HepG2 (cell line): ENCODE data around the gene RPS25. TPM values are rescaled to one million over a fixed set of nuclear protein-coding genes. Genes with fewer than 3 reads are reported as not detected.
A peak's percentile ranks its signal among the peaks of the same experiment; 100 is the strongest.

Source experiments
- DR1 ChIP-seq: sonication (generic); formaldehyde crosslinking; IDR thresholded peaks from 2 replicates; pipeline ENCODE4 v1.8.0; 2021; ENCODE audit warnings: mild to moderate bottlenecking, missing genetic modification reagents, inconsistent platforms
- DZIP1 ChIP-seq: sonication (generic); formaldehyde crosslinking; IDR thresholded peaks from 2 replicates; pipeline ENCODE4 v1.5.0; 2020; ENCODE audit warnings: mild to moderate bottlenecking, missing genetic modification reagents
- HCFC1 ChIP-seq: fragments of 150-350 bp; IDR thresholded peaks from 2 replicates; pipeline ENCODE4 v1.6.1; 2014; ENCODE audit warnings: low read depth, low read length
- HNF4G ChIP-seq, 2 experiments: sonication (generic) in 1 of 2; formaldehyde crosslinking in 1 of 2; IDR thresholded peaks; 2 replicates each; pipeline versions ENCODE4 v1.4.0 to v1.6.1; 2011 to 2020; ENCODE audit warnings: borderline replicate concordance in 2 of 2, low read depth in 2 of 2, mild to moderate bottlenecking in 2 of 2, low read length in 1 of 2, missing genetic modification reagents in 1 of 2, moderate library complexity in 1 of 2
- ISX ChIP-seq: sonication (generic); formaldehyde crosslinking; conservative IDR thresholded peaks from 2 replicates; pipeline ENCODE4 v1.5.0; 2020; ENCODE audit warnings: missing genetic modification reagents
- LCORL ChIP-seq, 2 experiments: fragments of 450-650 bp in 1 of 2; sonication (generic) in 1 of 2; formaldehyde crosslinking in 1 of 2; IDR thresholded peaks; 2 replicates each; pipeline versions ENCODE4 v1.5.0 to v1.6.1; 2017 to 2020; ENCODE audit warnings: antibody characterized with exemption in 1 of 2, missing genetic modification reagents in 1 of 2
- MNT ChIP-seq: fragments of 450-650 bp; IDR thresholded peaks from 2 replicates; pipeline ENCODE4 v1.6.1; 2016
- SOX13 ChIP-seq, 3 experiments: fragments of 450-650 bp in 1 of 3; sonication (generic) in 1 of 3; formaldehyde crosslinking in 1 of 3; IDR thresholded peaks in 2 of 3; conservative IDR thresholded peaks in 1 of 3; 2 replicates each; pipeline versions ENCODE4 v1.5.0 to v1.6.1; 2016 to 2020; ENCODE audit warnings: antibody characterized with exemption in 1 of 3, mild to moderate bottlenecking in 1 of 3, missing compliant biosample characterization in 1 of 3, missing genetic modification reagents in 1 of 3, moderate library complexity in 1 of 3
- TCF12 ChIP-seq, 2 experiments: fragments of 450-650 bp in 1 of 2; sonication (generic) in 1 of 2; formaldehyde crosslinking in 1 of 2; IDR thresholded peaks; 2 replicates each; pipeline versions ENCODE4 v1.6.1 to v1.8.0; 2017 to 2022; ENCODE audit warnings: antibody characterized with exemption in 1 of 2, mild to moderate bottlenecking in 1 of 2, missing genetic modification reagents in 1 of 2, moderate library complexity in 1 of 2
- ZFP62 ChIP-seq: sonication (generic); formaldehyde crosslinking; IDR thresholded peaks from 2 replicates; pipeline ENCODE4 v1.4.0; 2020; ENCODE audit warnings: missing genetic modification reagents
- ZNF7 ChIP-seq: IDR thresholded peaks from 2 replicates; pipeline ENCODE4 v1.6.1; 2016; ENCODE audit warnings: missing biosample characterization, missing genetic modification reagents
- polyA plus RNA-seq, 8 experiments: library from polyadenylated mRNA; depleted of rRNA in 3 of 8; stranded (reverse) in 7 of 8; unstranded in 1 of 8; fragments of >200 nt; fragmentation: Illumina TruSeq in 4 of 8; extraction: Trizol in 4 of 8; gene quantifications; 2 replicates each; pipeline versions ENCODE4 v1.2.1 to v1.2.3, GENCODE V29; 2011 to 2016; ENCODE audit warnings: low read depth in 4 of 8, missing spikeins in 1 of 8, mixed read lengths in 1 of 8; ENCODE audit not compliant: insufficient read depth in 1 of 8
- total RNA-seq, 5 experiments: library from RNA; depleted of rRNA; stranded (reverse); fragments of >200 nt; fragmentation: Illumina TruSeq; extraction: Trizol; gene quantifications; 2 replicates each; pipeline ENCODE4 v1.2.3, GENCODE V29; 2016; ENCODE audit warnings: low read depth in 1 of 5
- TF ChIP-seq, protein P1 (sequence below): sonication (generic); formaldehyde crosslinking; IDR thresholded peaks from 2 replicates; pipeline ENCODE4 v1.4.0; 2020; ENCODE audit warnings: missing genetic modification reagents
- TF ChIP-seq, protein P2 (sequence below): sonication (generic); formaldehyde crosslinking; conservative IDR thresholded peaks from 2 replicates; pipeline ENCODE4 v1.4.0; 2020; ENCODE audit warnings: missing genetic modification reagents
- TF ChIP-seq, protein P3 (sequence below): sonication (generic); formaldehyde crosslinking; IDR thresholded peaks from 2 replicates; pipeline ENCODE4 v1.5.0; 2020; ENCODE audit warnings: missing genetic modification reagents
- TF ChIP-seq, protein P4 (sequence below): sonication (generic); formaldehyde crosslinking; IDR thresholded peaks from 2 replicates; pipeline ENCODE4 v1.5.0; 2020; ENCODE audit warnings: mild to moderate bottlenecking, missing genetic modification reagents

RPS25 gene
- total and polyA plus RNA-seq, 2 of the 13 experiments (the other 11 are each of a cell fraction or from before 2014, with no cell fraction given) = 839 to 1,415 TPM

DNA sequence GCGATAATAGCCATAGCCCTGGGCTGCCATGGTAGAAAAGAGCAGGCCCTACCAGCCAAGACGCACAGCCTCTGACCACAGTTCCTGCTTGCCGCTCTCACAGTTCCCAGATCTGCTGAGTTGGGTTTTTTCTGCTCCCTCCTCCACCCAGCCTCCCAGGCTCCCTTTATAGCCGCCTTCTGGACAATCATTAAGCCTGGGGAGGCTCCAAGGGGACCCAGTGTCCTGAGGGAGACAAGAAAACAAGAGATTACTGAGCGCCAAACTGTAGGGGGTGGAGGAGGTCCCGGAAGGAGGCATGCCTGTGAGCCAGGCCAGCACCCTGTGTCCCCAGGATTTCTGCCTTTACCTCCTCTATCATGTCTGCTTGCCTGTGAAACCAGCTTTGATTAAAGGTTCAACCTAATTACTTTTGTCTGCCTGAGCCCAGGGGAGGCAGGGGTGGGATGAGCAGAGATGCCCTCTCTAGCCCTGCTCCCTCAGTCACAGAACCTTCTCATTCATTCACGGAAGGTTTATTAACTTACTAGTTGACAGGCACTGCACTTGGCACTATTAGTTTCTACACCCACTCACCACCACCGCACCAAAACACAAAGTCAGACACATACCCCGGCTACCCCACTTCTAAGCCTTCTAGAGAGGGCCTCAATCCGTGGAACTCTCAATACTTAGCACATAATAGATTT is 11.3 kb upstream of the RPS25 start (continued):
- TF ChIP-seq DZIP1 (CRISPR knock-in tag) (no peak), LCORL (IDR thresholded peaks at IDR 0.05) (no peak), LCORL (CRISPR knock-in tag; IDR thresholded peaks at IDR 0.05) (peak; percentile 59), SOX13 (IDR thresholded peaks at IDR 0.05) (0 out of 2 replicates have a peak, but pooled peaks have one; percentile 18), SOX13 (CRISPR knock-in tag; conservative IDR thresholded peaks at IDR 0.05 in 1 of 2, IDR thresholded peaks at IDR 0.05 in 1 of 2) (peak in 1 of 2 experiments; percentile 53; a peak in 1 of 4 replicates), ZFP62 (no peak), TCF12 (IDR thresholded peaks at IDR 0.05) (no peak), TCF12 (CRISPR knock-in tag; IDR thresholded peaks at IDR 0.05) (no peak), HCFC1 (no peak), ZNF7 (CRISPR knock-in tag) (no peak), ISX (CRISPR knock-in tag) (no peak), HNF4G (IDR thresholded peaks at IDR 0.05; ENCODE audit: borderline replicate concordance, low read depth, low read length) (0 out of 2 replicates have a peak, but pooled peaks have one; percentile 13), HNF4G (CRISPR knock-in tag; IDR thresholded peaks at IDR 0.05; ENCODE audit: borderline replicate concordance, low read depth) (no peak), MNT (no peak), DR1 (CRISPR knock-in tag) (peak; percentile 93)
- TF ChIP-seq, protein P1, sequence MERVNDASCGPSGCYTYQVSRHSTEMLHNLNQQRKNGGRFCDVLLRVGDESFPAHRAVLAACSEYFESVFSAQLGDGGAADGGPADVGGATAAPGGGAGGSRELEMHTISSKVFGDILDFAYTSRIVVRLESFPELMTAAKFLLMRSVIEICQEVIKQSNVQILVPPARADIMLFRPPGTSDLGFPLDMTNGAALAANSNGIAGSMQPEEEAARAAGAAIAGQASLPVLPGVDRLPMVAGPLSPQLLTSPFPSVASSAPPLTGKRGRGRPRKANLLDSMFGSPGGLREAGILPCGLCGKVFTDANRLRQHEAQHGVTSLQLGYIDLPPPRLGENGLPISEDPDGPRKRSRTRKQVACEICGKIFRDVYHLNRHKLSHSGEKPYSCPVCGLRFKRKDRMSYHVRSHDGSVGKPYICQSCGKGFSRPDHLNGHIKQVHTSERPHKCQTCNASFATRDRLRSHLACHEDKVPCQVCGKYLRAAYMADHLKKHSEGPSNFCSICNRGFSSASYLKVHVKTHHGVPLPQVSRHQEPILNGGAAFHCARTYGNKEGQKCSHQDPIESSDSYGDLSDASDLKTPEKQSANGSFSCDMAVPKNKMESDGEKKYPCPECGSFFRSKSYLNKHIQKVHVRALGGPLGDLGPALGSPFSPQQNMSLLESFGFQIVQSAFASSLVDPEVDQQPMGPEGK (CRISPR knock-in tag) = peak; percentile 76
- TF ChIP-seq, protein P2, sequence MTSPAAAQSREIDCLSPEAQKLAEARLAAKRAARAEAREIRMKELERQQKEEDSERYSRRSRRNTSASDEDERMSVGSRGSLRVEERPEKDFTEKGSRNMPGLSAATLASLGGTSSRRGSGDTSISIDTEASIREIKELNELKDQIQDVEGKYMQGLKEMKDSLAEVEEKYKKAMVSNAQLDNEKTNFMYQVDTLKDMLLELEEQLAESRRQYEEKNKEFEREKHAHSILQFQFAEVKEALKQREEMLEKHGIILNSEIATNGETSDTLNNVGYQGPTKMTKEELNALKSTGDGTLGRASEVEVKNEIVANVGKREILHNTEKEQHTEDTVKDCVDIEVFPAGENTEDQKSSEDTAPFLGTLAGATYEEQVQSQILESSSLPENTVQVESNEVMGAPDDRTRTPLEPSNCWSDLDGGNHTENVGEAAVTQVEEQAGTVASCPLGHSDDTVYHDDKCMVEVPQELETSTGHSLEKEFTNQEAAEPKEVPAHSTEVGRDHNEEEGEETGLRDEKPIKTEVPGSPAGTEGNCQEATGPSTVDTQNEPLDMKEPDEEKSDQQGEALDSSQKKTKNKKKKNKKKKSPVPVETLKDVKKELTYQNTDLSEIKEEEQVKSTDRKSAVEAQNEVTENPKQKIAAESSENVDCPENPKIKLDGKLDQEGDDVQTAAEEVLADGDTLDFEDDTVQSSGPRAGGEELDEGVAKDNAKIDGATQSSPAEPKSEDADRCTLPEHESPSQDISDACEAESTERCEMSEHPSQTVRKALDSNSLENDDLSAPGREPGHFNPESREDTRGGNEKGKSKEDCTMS (CRISPR knock-in tag) = no peak
- TF ChIP-seq, protein P3, sequence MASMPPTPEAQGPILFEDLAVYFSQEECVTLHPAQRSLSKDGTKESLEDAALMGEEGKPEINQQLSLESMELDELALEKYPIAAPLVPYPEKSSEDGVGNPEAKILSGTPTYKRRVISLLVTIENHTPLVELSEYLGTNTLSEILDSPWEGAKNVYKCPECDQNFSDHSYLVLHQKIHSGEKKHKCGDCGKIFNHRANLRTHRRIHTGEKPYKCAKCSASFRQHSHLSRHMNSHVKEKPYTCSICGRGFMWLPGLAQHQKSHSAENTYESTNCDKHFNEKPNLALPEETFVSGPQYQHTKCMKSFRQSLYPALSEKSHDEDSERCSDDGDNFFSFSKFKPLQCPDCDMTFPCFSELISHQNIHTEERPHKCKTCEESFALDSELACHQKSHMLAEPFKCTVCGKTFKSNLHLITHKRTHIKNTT = no peak
- TF ChIP-seq, protein P4, sequence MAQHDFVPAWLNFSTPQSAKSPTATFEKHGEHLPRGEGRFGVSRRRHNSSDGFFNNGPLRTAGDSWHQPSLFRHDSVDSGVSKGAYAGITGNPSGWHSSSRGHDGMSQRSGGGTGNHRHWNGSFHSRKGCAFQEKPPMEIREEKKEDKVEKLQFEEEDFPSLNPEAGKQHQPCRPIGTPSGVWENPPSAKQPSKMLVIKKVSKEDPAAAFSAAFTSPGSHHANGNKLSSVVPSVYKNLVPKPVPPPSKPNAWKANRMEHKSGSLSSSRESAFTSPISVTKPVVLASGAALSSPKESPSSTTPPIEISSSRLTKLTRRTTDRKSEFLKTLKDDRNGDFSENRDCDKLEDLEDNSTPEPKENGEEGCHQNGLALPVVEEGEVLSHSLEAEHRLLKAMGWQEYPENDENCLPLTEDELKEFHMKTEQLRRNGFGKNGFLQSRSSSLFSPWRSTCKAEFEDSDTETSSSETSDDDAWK (CRISPR knock-in tag) = no peak
